ENCODE data around the gene ANKRD40.

- TF ChIP-seq, protein P1, sequence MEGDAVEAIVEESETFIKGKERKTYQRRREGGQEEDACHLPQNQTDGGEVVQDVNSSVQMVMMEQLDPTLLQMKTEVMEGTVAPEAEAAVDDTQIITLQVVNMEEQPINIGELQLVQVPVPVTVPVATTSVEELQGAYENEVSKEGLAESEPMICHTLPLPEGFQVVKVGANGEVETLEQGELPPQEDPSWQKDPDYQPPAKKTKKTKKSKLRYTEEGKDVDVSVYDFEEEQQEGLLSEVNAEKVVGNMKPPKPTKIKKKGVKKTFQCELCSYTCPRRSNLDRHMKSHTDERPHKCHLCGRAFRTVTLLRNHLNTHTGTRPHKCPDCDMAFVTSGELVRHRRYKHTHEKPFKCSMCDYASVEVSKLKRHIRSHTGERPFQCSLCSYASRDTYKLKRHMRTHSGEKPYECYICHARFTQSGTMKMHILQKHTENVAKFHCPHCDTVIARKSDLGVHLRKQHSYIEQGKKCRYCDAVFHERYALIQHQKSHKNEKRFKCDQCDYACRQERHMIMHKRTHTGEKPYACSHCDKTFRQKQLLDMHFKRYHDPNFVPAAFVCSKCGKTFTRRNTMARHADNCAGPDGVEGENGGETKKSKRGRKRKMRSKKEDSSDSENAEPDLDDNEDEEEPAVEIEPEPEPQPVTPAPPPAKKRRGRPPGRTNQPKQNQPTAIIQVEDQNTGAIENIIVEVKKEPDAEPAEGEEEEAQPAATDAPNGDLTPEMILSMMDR (IDR thresholded peaks at IDR 0.05), result no peak
- TF ChIP-seq POLR2AphosphoS5 (IDR thresholded peaks at IDR 0.05) (no peak), POLR2A (IDR thresholded peaks at IDR 0.05) (no peak)
Observed at GRCh38 chr17:50749245-50749644, 41.5 kb upstream of the ANKRD40 start.

All from sigmoid colon (tissue), 4 donors.